MM.1S (cell line): ENCODE results near the gene OR51E2.

Experiments used
- DNase-seq: peaks from one replicate; pipeline ENCODE4 v3.0.0-alpha.2; 2015
- H2AFZ ChIP-seq: fragments of 300-600 bp; sonication (generic); 2 replicates; pipeline ENCODE4 v1.6.0; 2016; ENCODE audit warnings: antibody characterized with exemption, low read length
- H3F3A ChIP-seq: fragments of 300-600 bp; sonication (generic); 2 replicates; pipeline ENCODE4 v1.6.1; 2016; ENCODE audit warnings: mild to moderate bottlenecking, antibody characterized with exemption, low read length, moderate library complexity, mixed read lengths; ENCODE audit not compliant: insufficient read depth
- H3K27ac ChIP-seq: fragments of 300-600 bp; sonication (generic); 2 replicates; pipeline ENCODE4 v1.5.1; 2016; ENCODE audit warnings: mild to moderate bottlenecking, low read length
- H3K27me3 ChIP-seq: fragments of 300-600 bp; sonication (generic); replicated peaks from 2 replicates; pipeline ENCODE4 v1.6.0; 2016; ENCODE audit warnings: low read length; ENCODE audit not compliant: insufficient read depth
- H3K36me3 ChIP-seq: fragments of 300-600 bp; sonication (generic); replicated peaks from 2 replicates; pipeline ENCODE4 v1.6.1; 2016; ENCODE audit warnings: mild to moderate bottlenecking, low read length, mixed read lengths; ENCODE audit not compliant: insufficient read depth
- H3K4me1 ChIP-seq: fragments of 300-600 bp; sonication (generic); 2 replicates; pipeline ENCODE4 v1.6.1; 2016; ENCODE audit warnings: low read length, mixed read lengths
- H3K4me2 ChIP-seq: fragments of 300-600 bp; sonication (generic); 2 replicates; pipeline ENCODE4 v1.6.0; 2016; ENCODE audit warnings: low read depth, low read length
- H3K4me3 ChIP-seq: fragments of 300-600 bp; sonication (generic); 2 replicates; pipeline ENCODE4 v1.5.1; 2016; ENCODE audit warnings: low read length, mixed read lengths
- H3K79me2 ChIP-seq: fragments of 300-600 bp; sonication (generic); 2 replicates; pipeline ENCODE4 v1.6.1; 2016; ENCODE audit warnings: mixed run types, low read length, mixed read lengths
- H3K9ac ChIP-seq: fragments of 300-600 bp; sonication (generic); 2 replicates; pipeline ENCODE4 v1.6.1; 2016; ENCODE audit warnings: low read length, mixed read lengths
- H3K9me2 ChIP-seq: fragments of 300-600 bp; sonication (generic); replicated peaks from 2 replicates; pipeline ENCODE4 v1.6.1; 2016; ENCODE audit warnings: mild to moderate bottlenecking, low read length, mixed read lengths; ENCODE audit not compliant: insufficient read depth
- H3K9me3 ChIP-seq: fragments of 300-600 bp; sonication (generic); replicated peaks from 2 replicates; pipeline ENCODE4 v1.6.1; 2016; ENCODE audit warnings: mild to moderate bottlenecking, low read length, mixed read lengths; ENCODE audit not compliant: insufficient read depth
- H4K20me1 ChIP-seq: fragments of 300-600 bp; sonication (generic); 2 replicates; pipeline ENCODE4 v1.6.1; 2016; ENCODE audit warnings: mild to moderate bottlenecking, low read length, moderate library complexity, mixed read lengths; ENCODE audit not compliant: insufficient read depth
- CTCF ChIP-seq: fragments of 300-600 bp; sonication (generic); IDR thresholded peaks from 2 replicates; pipeline ENCODE4 v1.5.1; 2016; ENCODE audit warnings: antibody characterized with exemption, low read length, mixed read lengths
- EZH2 ChIP-seq: fragments of 300-600 bp; sonication (generic); optimal IDR thresholded peaks from 2 replicates; pipeline ENCODE3; 2017; ENCODE audit warnings: low read depth, mild to moderate bottlenecking, antibody characterized with exemption, low read length, mixed read lengths
- EZH2phosphoT487 ChIP-seq: fragments of 300-600 bp; sonication (generic); IDR thresholded peaks from 2 replicates; pipeline ENCODE4 v1.6.1; 2018; ENCODE audit warnings: antibody characterized with exemption, low read length

The OR51E2 gene

DNA sequence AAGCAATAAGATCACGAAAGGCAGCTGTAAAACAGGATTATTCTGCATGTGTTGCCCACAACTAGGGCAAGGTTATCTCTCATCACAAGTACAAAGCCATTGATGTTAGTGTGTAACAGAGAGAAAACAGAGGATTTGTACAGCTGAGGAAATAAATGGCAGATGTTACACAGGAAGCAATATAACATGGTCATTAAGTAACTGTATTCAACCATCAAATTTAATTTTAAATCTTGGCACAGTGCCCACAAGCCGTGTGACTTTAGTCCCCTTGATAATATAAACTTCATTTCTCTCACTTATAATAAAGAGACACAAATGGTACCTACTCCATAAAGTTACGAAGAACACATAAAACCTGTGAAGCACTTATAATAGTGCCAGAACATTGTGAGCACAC is 17.3 kb downstream of the OR51E2 start:
- H2AFZ ChIP-seq, result no peak overlapping the region
- no peaks in the 10 kb centered on the region for H3K27me3 ChIP-seq
- no peaks in the 10 kb centered on the region for H3K9me3 ChIP-seq
- no peak overlapping the region for H3K4me3 ChIP-seq
- H3K4me1 ChIP-seq, result peaks cover 12% of the 10 kb centered on the region
- peaks cover 9% of the 10 kb centered on the region; the same call in 1 of the 2 replicates for H3F3A ChIP-seq
- H3K27ac ChIP-seq, result no peak overlapping the region
- H3K36me3 ChIP-seq, result no peaks in the 10 kb centered on the region
- TF ChIP-seq CTCF (no peak), EZH2phosphoT487 (no peak), EZH2 (no peak)
- H3K9me2 ChIP-seq, result no peaks in the 10 kb centered on the region
- no peaks in the 10 kb centered on the region for H3K79me2 ChIP-seq
- H4K20me1 ChIP-seq, result no peaks in the 10 kb centered on the region
- no peak for DNase-seq
- no peak overlapping the region for H3K9ac ChIP-seq
- no peak overlapping the region for H3K4me2 ChIP-seq

GRCh38 chr11:4677948-4678347 is 19.7 kb downstream of the OR51E2 start:
- no peak overlapping the region for H3K27ac ChIP-seq
- no peak overlapping the region for H3K9ac ChIP-seq
- no peaks in the 10 kb centered on the region for H3K9me3 ChIP-seq
- no peaks in the 10 kb centered on the region for H3F3A ChIP-seq
- H3K4me3 ChIP-seq, result no peak overlapping the region
- H3K4me2 ChIP-seq, result no peak overlapping the region
- H3K36me3 ChIP-seq, result no peaks in the 10 kb centered on the region
- no peaks in the 10 kb centered on the region for H4K20me1 ChIP-seq
- H3K79me2 ChIP-seq, result no peaks in the 10 kb centered on the region
- H3K27me3 ChIP-seq, result no peaks in the 10 kb centered on the region
- no peak for TF ChIP-seq CTCF
- TF ChIP-seq EZH2phosphoT487, result no peak
- TF ChIP-seq EZH2, result no peak
- no peak overlapping the region for H2AFZ ChIP-seq
- H3K9me2 ChIP-seq, result no peaks in the 10 kb centered on the region
- no peak for DNase-seq
- no peaks in the 10 kb centered on the region for H3K4me1 ChIP-seq

DNA sequence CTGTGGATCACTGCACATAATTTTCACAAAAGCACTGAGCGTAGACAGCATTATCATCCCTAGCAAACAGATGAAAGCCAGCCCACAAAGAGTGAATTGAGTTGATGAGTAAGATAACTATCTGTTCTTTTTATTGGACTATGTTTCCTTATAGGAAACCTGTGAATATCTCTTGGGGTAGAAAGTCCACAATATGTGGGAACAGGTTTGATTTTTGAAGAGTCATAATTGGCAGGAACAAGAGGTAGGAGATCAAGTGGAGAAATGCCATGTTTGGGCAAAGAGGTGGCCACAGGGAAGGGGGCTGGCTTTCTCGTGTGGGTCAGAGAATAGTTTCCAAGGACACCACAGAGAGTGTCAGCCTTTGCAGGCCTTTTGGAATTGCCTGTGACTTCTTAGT is 23.9 kb downstream of the OR51E2 start:
- Histone ChIP-seq H3K27ac (no peak overlapping the region), H3K4me2 (no peak overlapping the region), H2AFZ (no peak overlapping the region), H3K4me3 (no peak overlapping the region), H3K36me3 (no peaks in the 10 kb centered on the region), H3K9me2 (no peaks in the 10 kb centered on the region), H3K4me1 (no peaks in the 10 kb centered on the region), H3K9ac (no peak overlapping the region), H3K27me3 (no peaks in the 10 kb centered on the region), H3K9me3 (no peaks in the 10 kb centered on the region), H3K79me2 (no peaks in the 10 kb centered on the region), H3F3A (no peaks in the 10 kb centered on the region), H4K20me1 (no peaks in the 10 kb centered on the region)
- no peak for DNase-seq
- TF ChIP-seq CTCF, result no peak
- no peak for TF ChIP-seq EZH2
- TF ChIP-seq EZH2phosphoT487, result no peak
